ENCODE measurements around the gene UNC5C.

The UNC5C gene

DNA sequence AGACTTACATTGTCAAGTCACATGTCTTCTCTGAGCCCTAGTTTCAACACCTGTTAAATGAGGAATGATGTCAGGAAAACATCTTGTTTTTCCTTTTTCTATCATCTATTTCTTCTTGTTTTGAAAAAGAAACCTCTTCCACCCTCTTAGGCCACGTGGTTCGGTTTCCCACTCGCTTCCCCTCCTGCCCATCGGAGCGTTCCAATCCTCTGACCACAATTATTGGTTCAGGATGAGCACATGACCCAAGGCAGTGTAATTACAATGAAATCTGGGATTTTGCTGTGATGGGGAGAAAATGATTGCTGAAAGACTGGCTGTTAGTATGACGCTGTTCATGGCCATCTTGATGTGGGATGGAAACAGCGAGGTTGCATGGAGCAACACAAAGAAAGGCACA, 186.7 kb downstream of the UNC5C start:
- no peaks in the 10 kb centered on the region for H3K9me3 Mint-ChIP-seq
- no peaks in the 10 kb centered on the region for H3K4me1 Mint-ChIP-seq
- no peak for DNase-seq
- CTCF ChIA-PET, result no interaction called here
- H3K4me3 Mint-ChIP-seq, result no peak overlapping the region
- H3K27me3 Mint-ChIP-seq, result no peaks in the 10 kb centered on the region
- H3K36me3 Mint-ChIP-seq, result no peaks in the 10 kb centered on the region
- no peak overlapping the region for H3K27ac Mint-ChIP-seq

DNA sequence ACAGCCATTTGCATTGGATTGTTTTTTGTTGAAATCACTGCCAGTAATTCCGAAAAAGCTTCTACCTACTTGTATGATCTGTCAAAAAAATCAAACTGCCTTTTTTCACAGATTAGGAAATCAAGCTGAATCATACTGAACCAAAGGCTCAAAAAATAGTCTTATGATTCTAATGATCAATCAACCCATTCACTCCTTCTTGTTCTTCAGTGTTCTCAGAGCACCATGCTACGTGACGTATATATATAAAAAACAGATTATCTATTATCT, 187.1 kb downstream of the UNC5C start:
- no peaks in the 10 kb centered on the region for H3K36me3 Mint-ChIP-seq
- H3K9me3 Mint-ChIP-seq, result no peaks in the 10 kb centered on the region
- CTCF ChIA-PET, result no interaction called here
- no peaks in the 10 kb centered on the region for H3K4me1 Mint-ChIP-seq
- no peak overlapping the region for H3K27ac Mint-ChIP-seq
- DNase-seq, result no peak
- no peaks in the 10 kb centered on the region for H3K27me3 Mint-ChIP-seq
- H3K4me3 Mint-ChIP-seq, result no peak overlapping the region

DNA sequence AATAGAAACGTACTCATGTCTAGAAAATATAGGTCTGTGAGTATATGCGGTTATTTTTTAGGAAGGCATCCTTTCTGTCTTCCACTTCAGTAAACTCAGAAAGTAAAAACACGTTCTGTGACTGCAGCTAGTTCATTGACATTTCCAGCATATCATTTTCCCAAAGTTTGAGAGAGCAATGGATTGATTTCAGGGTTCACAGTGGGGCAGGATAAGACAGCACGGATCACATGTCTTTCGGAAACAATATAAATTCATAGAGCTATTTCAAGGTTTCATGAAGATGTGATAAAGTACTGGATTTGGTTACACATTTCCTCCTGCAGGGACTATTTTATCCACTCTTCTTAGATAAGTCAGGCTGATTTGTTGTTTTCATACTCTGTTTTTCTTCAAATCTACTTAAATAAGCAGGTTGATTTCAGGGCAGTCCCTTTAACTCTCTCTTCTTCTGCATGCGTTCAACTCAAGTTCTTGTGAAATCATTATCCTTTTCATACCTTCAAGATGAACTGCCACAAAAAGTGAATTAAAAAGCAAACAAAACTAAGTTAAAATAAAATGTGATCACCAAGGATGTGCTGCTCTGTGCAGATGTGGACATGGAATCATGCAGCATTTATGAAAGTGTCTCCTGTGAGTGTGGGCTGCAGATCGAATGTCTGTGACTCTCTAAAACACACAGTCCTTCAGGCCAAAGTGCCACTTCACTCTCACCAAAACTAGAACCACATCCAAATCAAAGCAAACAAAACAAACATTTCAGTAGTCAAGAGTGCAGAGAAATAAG, 187.7 kb downstream of the UNC5C start:
- CTCF ChIA-PET, result no interaction called here
- Mint-ChIP-seq H3K36me3 (no peaks in the 10 kb centered on the region), H3K27ac (no peak overlapping the region), H3K4me1 (no peaks in the 10 kb centered on the region), H3K27me3 (no peaks in the 10 kb centered on the region), H3K9me3 (no peaks in the 10 kb centered on the region), H3K4me3 (no peak overlapping the region)
- no peak for DNase-seq

- no peak overlapping the region for H3K4me3 Mint-ChIP-seq
- H3K9me3 Mint-ChIP-seq, result no peaks in the 10 kb centered on the region
- H3K36me3 Mint-ChIP-seq, result no peaks in the 10 kb centered on the region
- H3K27me3 Mint-ChIP-seq, result no peaks in the 10 kb centered on the region
- DNase-seq, result no peak
- H3K27ac Mint-ChIP-seq, result no peak overlapping the region
- no peaks in the 10 kb centered on the region for H3K4me1 Mint-ChIP-seq
- CTCF ChIA-PET, result no interaction called here
These were observed 188.4 kb downstream of the UNC5C start for GRCh38 chr4:95360256-95360903.

DNA sequence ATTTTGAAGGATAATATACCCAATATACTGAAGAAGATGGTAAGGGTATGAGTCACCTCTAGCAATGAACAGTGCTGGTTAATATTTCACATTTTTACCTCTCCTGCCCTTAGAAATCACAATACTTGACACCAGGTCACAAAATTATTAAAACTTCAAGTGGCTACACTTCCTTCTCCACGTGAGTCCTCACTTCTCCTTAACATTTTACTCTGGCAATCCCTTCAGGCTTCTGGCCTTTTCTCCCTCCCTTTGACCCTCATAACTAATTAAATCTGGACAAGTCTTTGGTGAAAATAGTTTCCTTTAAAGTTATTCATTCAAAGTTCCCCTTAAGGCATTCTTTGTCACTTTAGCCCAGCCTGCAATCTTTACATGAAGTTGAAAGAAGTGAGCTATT, 190.4 kb downstream of the UNC5C start:
- DNase-seq, result no peak
- no peak overlapping the region for H3K4me3 Mint-ChIP-seq
- H3K27me3 Mint-ChIP-seq, result no peaks in the 10 kb centered on the region
- no peaks in the 10 kb centered on the region for H3K4me1 Mint-ChIP-seq
- no peaks in the 10 kb centered on the region for H3K36me3 Mint-ChIP-seq
- H3K9me3 Mint-ChIP-seq, result no peaks in the 10 kb centered on the region
- CTCF ChIA-PET, result no interaction called here
- H3K27ac Mint-ChIP-seq, result no peak overlapping the region

GRCh38 chr4:95355021-95355420, 193.8 kb downstream of the UNC5C start:
- Mint-ChIP-seq H3K36me3 (no peaks in the 10 kb centered on the region), H3K9me3 (no peaks in the 10 kb centered on the region), H3K4me3 (no peak overlapping the region), H3K4me1 (no peaks in the 10 kb centered on the region), H3K27ac (no peak overlapping the region), H3K27me3 (no peaks in the 10 kb centered on the region)
- CTCF ChIA-PET, result no interaction called here
- no peak for DNase-seq

DNA sequence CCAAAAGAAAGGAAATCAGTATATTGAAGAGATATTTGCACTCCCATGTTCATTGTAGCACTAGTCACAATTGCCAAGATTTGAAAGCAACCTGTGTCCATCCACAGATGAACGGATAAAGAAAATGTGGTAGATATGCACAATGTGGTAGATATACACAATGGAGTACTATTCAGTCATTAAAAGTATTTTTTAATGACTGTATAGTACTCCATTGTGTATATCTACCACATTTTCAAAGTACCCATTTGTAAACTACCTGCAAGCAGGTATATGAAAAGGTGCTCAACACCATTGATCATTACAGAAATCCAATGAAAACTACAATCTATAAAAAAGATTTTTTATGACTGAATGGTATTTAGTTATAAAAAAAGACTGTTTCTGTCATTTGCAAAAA, 200.4 kb downstream of the UNC5C start:
- no peaks in the 10 kb centered on the region for H3K27me3 Mint-ChIP-seq
- no peak overlapping the region for H3K27ac Mint-ChIP-seq
- no peaks in the 10 kb centered on the region for H3K36me3 Mint-ChIP-seq
- no peak for DNase-seq
- no peak overlapping the region for H3K4me3 Mint-ChIP-seq
- peaks cover 4% of the 10 kb centered on the region for H3K9me3 Mint-ChIP-seq
- H3K4me1 Mint-ChIP-seq, result no peaks in the 10 kb centered on the region
- CTCF ChIA-PET, result interaction anchor here (1.1 kb wide), 1 partner anchor 12 kb away, joined by 3 read pairs; no protein-coding TSS in a partner anchor

DNA sequence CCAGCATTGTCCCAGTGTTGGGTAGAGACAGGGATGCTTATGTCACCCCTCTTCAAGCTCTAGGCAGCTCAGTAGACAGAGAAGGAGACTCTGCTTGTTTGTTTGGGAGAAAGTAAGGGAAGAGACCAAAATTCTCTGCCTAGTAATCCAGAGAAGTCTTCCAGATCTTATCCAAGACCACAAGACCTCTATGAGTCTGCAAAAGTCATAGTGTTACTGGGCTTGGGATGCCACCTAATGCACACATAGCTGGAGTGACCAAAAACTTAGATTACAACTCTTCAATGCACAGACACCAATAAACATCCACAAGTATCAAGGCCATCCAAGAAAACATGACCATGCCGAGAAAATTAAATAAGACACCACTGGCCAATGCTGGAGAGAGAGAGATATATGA, 205.5 kb downstream of the UNC5C start:
- peaks cover 4% of the 10 kb centered on the region for H3K9me3 Mint-ChIP-seq
- H3K4me1 Mint-ChIP-seq, result no peaks in the 10 kb centered on the region
- no peak overlapping the region for H3K27ac Mint-ChIP-seq
- no peaks in the 10 kb centered on the region for H3K27me3 Mint-ChIP-seq
- CTCF ChIA-PET, result no interaction called here
- no peaks in the 10 kb centered on the region for H3K36me3 Mint-ChIP-seq
- no peak overlapping the region for H3K4me3 Mint-ChIP-seq
- no peak for DNase-seq

GRCh38 chr4:95340191-95340590, 208.6 kb downstream of the UNC5C start:
- DNase-seq, result no peak
- no peak overlapping the region for H3K4me3 Mint-ChIP-seq
- H3K4me1 Mint-ChIP-seq, result no peaks in the 10 kb centered on the region
- CTCF ChIA-PET, result no interaction called here
- H3K27me3 Mint-ChIP-seq, result no peaks in the 10 kb centered on the region
- no peak overlapping the region for H3K27ac Mint-ChIP-seq
- no peaks in the 10 kb centered on the region for H3K36me3 Mint-ChIP-seq
- H3K9me3 Mint-ChIP-seq, result no peaks in the 10 kb centered on the region

GRCh38 chr4:95325665-95326064, 223.1 kb downstream of the UNC5C start:
- CTCF ChIA-PET, result interaction anchor here (0.7 kb wide), 1 partner anchor 803 kb away, joined by 3 read pairs; no protein-coding TSS in a partner anchor
- DNase-seq, result no peak
- no peak overlapping the region for H3K27ac Mint-ChIP-seq

GRCh38 chr4:95319169-95319568, 229.6 kb downstream of the UNC5C start:
- no peaks in the 10 kb centered on the region for H3K9me3 Mint-ChIP-seq
- DNase-seq, result no peak
- H3K36me3 Mint-ChIP-seq, result no peaks in the 10 kb centered on the region
- CTCF ChIA-PET, result no interaction called here
- no peaks in the 10 kb centered on the region for H3K4me1 Mint-ChIP-seq
- no peak overlapping the region for H3K27ac Mint-ChIP-seq
- H3K4me3 Mint-ChIP-seq, result no peak overlapping the region
- H3K27me3 Mint-ChIP-seq, result no peaks in the 10 kb centered on the region

More at GRCh38 chr4:95325665-95326064, 223.1 kb downstream of the UNC5C start:
- Mint-ChIP-seq H3K9me3 (no peaks in the 10 kb centered on the region), H3K4me1 (no peaks in the 10 kb centered on the region), H3K27me3 (no peaks in the 10 kb centered on the region), H3K4me3 (no peak overlapping the region), H3K36me3 (no peaks in the 10 kb centered on the region)

DNA sequence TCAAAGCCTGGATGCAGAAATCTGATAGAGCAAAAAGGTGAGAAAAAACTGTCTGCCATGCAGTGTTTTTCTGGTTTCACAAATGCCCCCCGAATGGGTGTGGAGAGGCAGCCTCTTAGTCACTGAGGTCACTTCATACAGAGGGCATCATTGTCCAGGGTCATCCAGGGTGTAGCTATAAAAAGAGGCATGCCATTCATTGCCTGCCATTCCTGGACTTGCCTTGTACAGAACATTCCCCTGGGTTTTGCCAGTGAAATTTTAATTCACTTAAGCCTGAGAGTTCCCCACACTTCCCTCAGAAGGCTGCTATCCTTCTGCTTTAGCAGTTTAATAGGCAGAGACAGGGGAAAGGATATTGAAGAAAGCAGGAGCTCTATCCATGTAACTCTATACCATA, 230.3 kb downstream of the UNC5C start:
- Mint-ChIP-seq H3K36me3 (no peaks in the 10 kb centered on the region), H3K27ac (no peak overlapping the region), H3K4me1 (no peaks in the 10 kb centered on the region), H3K27me3 (no peaks in the 10 kb centered on the region), H3K4me3 (no peak overlapping the region), H3K9me3 (no peaks in the 10 kb centered on the region)
- no peak for DNase-seq
- CTCF ChIA-PET, result no interaction called here

GRCh38 chr4:95318044-95318443, 230.7 kb downstream of the UNC5C start:
- no peak overlapping the region for H3K4me3 Mint-ChIP-seq
- H3K9me3 Mint-ChIP-seq, result no peaks in the 10 kb centered on the region
- H3K27ac Mint-ChIP-seq, result no peak overlapping the region
- CTCF ChIA-PET, result no interaction called here
- H3K27me3 Mint-ChIP-seq, result no peaks in the 10 kb centered on the region
- H3K4me1 Mint-ChIP-seq, result no peaks in the 10 kb centered on the region
- no peak for DNase-seq
- no peaks in the 10 kb centered on the region for H3K36me3 Mint-ChIP-seq

GRCh38 chr4:95317085-95317793, 231.5 kb downstream of the UNC5C start:
- H3K9me3 Mint-ChIP-seq, result no peaks in the 10 kb centered on the region
- no peak for DNase-seq
- no peaks in the 10 kb centered on the region for H3K27me3 Mint-ChIP-seq
- H3K27ac Mint-ChIP-seq, result no peak overlapping the region
- CTCF ChIA-PET, result no interaction called here
- H3K4me1 Mint-ChIP-seq, result no peaks in the 10 kb centered on the region
- no peak overlapping the region for H3K4me3 Mint-ChIP-seq
- no peaks in the 10 kb centered on the region for H3K36me3 Mint-ChIP-seq

- no peak overlapping the region for H3K4me3 Mint-ChIP-seq
- H3K36me3 Mint-ChIP-seq, result no peaks in the 10 kb centered on the region
- no peaks in the 10 kb centered on the region for H3K27me3 Mint-ChIP-seq
- H3K4me1 Mint-ChIP-seq, result no peaks in the 10 kb centered on the region
- H3K27ac Mint-ChIP-seq, result no peak overlapping the region
- DNase-seq, result no peak
- CTCF ChIA-PET, result no interaction called here
- H3K9me3 Mint-ChIP-seq, result no peaks in the 10 kb centered on the region
These were observed 234.2 kb downstream of the UNC5C start for GRCh38 chr4:95314573-95314972.
